HepG2 (cell line): Measurements from ENCODE around the gene SLC35F6. TPM values are rescaled to one million over a fixed set of nuclear protein-coding genes. Genes with fewer than 3 reads are reported as not detected.

Experiments used
- CBX5 ChIP-seq: sonication (generic); formaldehyde crosslinking; IDR thresholded peaks from 2 replicates; pipeline ENCODE4 v1.4.0; 2020; ENCODE audit warnings: missing genetic modification reagents, borderline replicate concordance
- CCDC6 ChIP-seq: sonication (generic); formaldehyde crosslinking; IDR thresholded peaks from 2 replicates; pipeline ENCODE4 v1.8.1; 2022; ENCODE audit warnings: mild to moderate bottlenecking, missing genetic modification reagents, moderate library complexity
- ELF3 ChIP-seq: IDR thresholded peaks from 2 replicates; pipeline ENCODE4 v1.6.1; 2016; ENCODE audit warnings: missing genetic modification reagents, missing compliant biosample characterization
- ISX ChIP-seq: sonication (generic); formaldehyde crosslinking; conservative IDR thresholded peaks from 2 replicates; pipeline ENCODE4 v1.5.0; 2020; ENCODE audit warnings: missing genetic modification reagents
- KLF13 ChIP-seq: sonication (generic); formaldehyde crosslinking; IDR thresholded peaks from 2 replicates; pipeline ENCODE4 v1.4.0; 2020; ENCODE audit warnings: mild to moderate bottlenecking, missing genetic modification reagents
- MED8 ChIP-seq: sonication (generic); formaldehyde crosslinking; IDR thresholded peaks from 2 replicates; pipeline ENCODE4 v1.8.1; 2023; ENCODE audit warnings: mild to moderate bottlenecking, missing genetic modification reagents; ENCODE audit not compliant: insufficient replicate concordance
- MIER3 ChIP-seq: IDR thresholded peaks from 2 replicates; pipeline ENCODE4 v1.6.1; 2016; ENCODE audit warnings: missing compliant biosample characterization, borderline replicate concordance
- PTBP1 ChIP-seq: fragments of 200-400 bp; formaldehyde crosslinking; IDR thresholded peaks from 2 replicates; pipeline ENCODE4 v1.6.1; 2018; ENCODE audit warnings: low read length, low read depth; ENCODE audit not compliant: poor library complexity, severe bottlenecking
- SP2 ChIP-seq: sonication (generic); formaldehyde crosslinking; IDR thresholded peaks from 2 replicates; pipeline ENCODE4 v1.5.1; 2020; ENCODE audit warnings: mild to moderate bottlenecking, missing genetic modification reagents
- ZFP82 ChIP-seq: sonication (generic); formaldehyde crosslinking; IDR thresholded peaks from 2 replicates; pipeline ENCODE4 v1.5.1; 2020; ENCODE audit warnings: mild to moderate bottlenecking, missing genetic modification reagents, borderline replicate concordance
- ZNF17 ChIP-seq: sonication (generic); formaldehyde crosslinking; IDR thresholded peaks from 2 replicates; pipeline ENCODE4 v1.5.0; 2020; ENCODE audit warnings: mild to moderate bottlenecking, missing genetic modification reagents
- ZNF30 ChIP-seq: sonication (generic); formaldehyde crosslinking; IDR thresholded peaks from 2 replicates; pipeline ENCODE4 v1.5.0; 2020; ENCODE audit warnings: mild to moderate bottlenecking, missing genetic modification reagents
- ZNF383 ChIP-seq: sonication (generic); formaldehyde crosslinking; IDR thresholded peaks from 2 replicates; pipeline ENCODE4 v1.4.0; 2020; ENCODE audit warnings: missing genetic modification reagents, mild to moderate bottlenecking, borderline replicate concordance
- ZNF549 ChIP-seq: sonication (generic); formaldehyde crosslinking; IDR thresholded peaks from 2 replicates; pipeline ENCODE4 v1.5.0; 2020; ENCODE audit warnings: missing genetic modification reagents
- ZNF652 ChIP-seq: IDR thresholded peaks from 2 replicates; pipeline ENCODE4 v1.6.1; 2016; ENCODE audit warnings: low read depth, borderline replicate concordance
- ZNF737 ChIP-seq: sonication (generic); formaldehyde crosslinking; IDR thresholded peaks from 2 replicates; pipeline ENCODE4 v1.5.0; 2020; ENCODE audit warnings: missing genetic modification reagents, mild to moderate bottlenecking, borderline replicate concordance
- polyA plus RNA-seq, 8 experiments: library from polyadenylated mRNA; depleted of rRNA in 3 of 8; stranded (reverse) in 7 of 8; unstranded in 1 of 8; fragments of >200 nt; fragmentation: Illumina TruSeq in 4 of 8; extraction: Trizol in 4 of 8; gene quantifications; 2 replicates each; pipeline versions ENCODE4 v1.2.1 to v1.2.3, GENCODE V29; 2011 to 2016; ENCODE audit warnings: low read depth in 4 of 8, missing spikeins in 1 of 8, mixed read lengths in 1 of 8; ENCODE audit not compliant: insufficient read depth in 1 of 8
- total RNA-seq, 5 experiments: library from RNA; depleted of rRNA; stranded (reverse); fragments of >200 nt; fragmentation: Illumina TruSeq; extraction: Trizol; gene quantifications; 2 replicates each; pipeline ENCODE4 v1.2.3, GENCODE V29; 2016; ENCODE audit warnings: low read depth in 1 of 5
- TF ChIP-seq, protein P1 (sequence below): sonication (generic); formaldehyde crosslinking; IDR thresholded peaks from 2 replicates; pipeline ENCODE4 v1.4.0; 2020; ENCODE audit warnings: missing genetic modification reagents
- TF ChIP-seq, protein P2 (sequence below): IDR thresholded peaks from 2 replicates; pipeline ENCODE4 v1.6.1; 2016; ENCODE audit warnings: low read depth, borderline replicate concordance
- TF ChIP-seq, protein P3 (sequence below): sonication (generic); formaldehyde crosslinking; IDR thresholded peaks from 2 replicates; pipeline ENCODE4 v1.4.0; 2020; ENCODE audit warnings: missing genetic modification reagents
- TF ChIP-seq, protein P4 (sequence below): sonication (generic); formaldehyde crosslinking; IDR thresholded peaks from 2 replicates; pipeline ENCODE4 v1.4.0; 2020; ENCODE audit warnings: missing genetic modification reagents, borderline replicate concordance

The SLC35F6 gene
- total and polyA plus RNA-seq, 2 of the 13 experiments (the other 11 are each of a cell fraction or from before 2014, with no cell fraction given), result 15.2 to 21.2 TPM

DNA sequence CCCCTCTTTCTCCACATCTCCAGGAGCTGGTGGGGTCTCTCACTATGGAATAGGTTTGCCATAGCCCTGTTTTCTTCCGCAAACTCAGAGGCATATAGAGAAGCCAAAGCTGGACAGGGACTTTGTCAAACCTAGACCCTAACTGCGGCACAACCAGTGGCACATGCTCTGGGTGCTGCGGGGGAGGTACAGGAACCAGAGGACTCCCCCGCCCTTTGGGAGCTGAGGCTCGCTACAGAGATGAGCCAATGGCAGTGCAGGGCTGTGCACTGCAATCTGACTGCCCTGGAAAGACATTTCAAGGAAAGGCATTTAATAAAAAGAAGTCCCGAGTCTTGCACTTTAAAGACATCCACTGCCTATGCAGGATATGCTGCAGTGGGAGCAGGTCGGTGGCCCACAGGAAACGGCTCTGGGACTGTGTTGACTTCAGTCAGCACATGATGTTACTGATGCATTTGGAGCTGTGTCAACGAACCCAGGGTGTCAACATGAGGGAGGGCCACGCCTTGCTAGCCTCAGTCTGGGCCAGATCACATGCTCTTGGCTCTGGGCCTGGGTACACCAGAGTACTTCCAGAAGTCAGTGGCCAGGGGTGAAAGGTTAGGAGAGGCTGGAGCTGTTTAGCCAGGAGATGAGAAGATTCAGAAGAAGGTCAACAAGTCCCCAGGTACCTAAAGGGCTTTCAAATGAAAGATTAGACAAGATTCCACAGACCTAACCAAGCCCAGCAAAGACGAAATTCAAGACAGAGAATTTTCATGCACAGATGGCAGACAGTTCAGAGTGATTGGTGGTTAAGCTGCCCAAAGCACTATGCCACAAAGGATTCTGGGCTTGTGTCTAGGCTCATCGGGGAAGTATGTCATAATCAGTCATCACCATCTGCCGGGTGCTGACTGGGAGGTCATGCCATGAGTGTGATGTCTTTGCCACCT lies 8.2 kb downstream of the SLC35F6 start (continued):
- TF ChIP-seq, protein P1, sequence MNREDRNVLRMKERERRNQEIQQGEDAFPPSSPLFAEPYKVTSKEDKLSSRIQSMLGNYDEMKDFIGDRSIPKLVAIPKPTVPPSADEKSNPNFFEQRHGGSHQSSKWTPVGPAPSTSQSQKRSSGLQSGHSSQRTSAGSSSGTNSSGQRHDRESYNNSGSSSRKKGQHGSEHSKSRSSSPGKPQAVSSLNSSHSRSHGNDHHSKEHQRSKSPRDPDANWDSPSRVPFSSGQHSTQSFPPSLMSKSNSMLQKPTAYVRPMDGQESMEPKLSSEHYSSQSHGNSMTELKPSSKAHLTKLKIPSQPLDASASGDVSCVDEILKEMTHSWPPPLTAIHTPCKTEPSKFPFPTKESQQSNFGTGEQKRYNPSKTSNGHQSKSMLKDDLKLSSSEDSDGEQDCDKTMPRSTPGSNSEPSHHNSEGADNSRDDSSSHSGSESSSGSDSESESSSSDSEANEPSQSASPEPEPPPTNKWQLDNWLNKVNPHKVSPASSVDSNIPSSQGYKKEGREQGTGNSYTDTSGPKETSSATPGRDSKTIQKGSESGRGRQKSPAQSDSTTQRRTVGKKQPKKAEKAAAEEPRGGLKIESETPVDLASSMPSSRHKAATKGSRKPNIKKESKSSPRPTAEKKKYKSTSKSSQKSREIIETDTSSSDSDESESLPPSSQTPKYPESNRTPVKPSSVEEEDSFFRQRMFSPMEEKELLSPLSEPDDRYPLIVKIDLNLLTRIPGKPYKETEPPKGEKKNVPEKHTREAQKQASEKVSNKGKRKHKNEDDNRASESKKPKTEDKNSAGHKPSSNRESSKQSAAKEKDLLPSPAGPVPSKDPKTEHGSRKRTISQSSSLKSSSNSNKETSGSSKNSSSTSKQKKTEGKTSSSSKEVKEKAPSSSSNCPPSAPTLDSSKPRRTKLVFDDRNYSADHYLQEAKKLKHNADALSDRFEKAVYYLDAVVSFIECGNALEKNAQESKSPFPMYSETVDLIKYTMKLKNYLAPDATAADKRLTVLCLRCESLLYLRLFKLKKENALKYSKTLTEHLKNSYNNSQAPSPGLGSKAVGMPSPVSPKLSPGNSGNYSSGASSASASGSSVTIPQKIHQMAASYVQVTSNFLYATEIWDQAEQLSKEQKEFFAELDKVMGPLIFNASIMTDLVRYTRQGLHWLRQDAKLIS (CRISPR knock-in tag), result no peak
- TF ChIP-seq SP2 (CRISPR knock-in tag), result no peak
- TF ChIP-seq ELF3 (CRISPR knock-in tag), result peak; percentile 81
- TF ChIP-seq ZNF737 (CRISPR knock-in tag), result no peak
- TF ChIP-seq ZNF17, result no peak
- TF ChIP-seq, protein P2, sequence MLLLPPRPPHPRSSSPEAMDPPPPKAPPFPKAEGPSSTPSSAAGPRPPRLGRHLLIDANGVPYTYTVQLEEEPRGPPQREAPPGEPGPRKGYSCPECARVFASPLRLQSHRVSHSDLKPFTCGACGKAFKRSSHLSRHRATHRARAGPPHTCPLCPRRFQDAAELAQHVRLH (CRISPR knock-in tag), result peak; percentile 69; the same call in 1 of the 2 replicates
- no peak for TF ChIP-seq KLF13 (CRISPR knock-in tag)
- no peak for TF ChIP-seq PTBP1
- no peak; the same call in 1 of the 2 replicates for TF ChIP-seq CBX5
- TF ChIP-seq ISX, result no peak
- no peak for TF ChIP-seq ZNF30 (CRISPR knock-in tag)
- no peak for TF ChIP-seq ZFP82 (CRISPR knock-in tag)
- no peak for TF ChIP-seq MED8
- no peak for TF ChIP-seq ZNF549 (CRISPR knock-in tag)
- no peak for TF ChIP-seq ZNF383
- TF ChIP-seq, protein P3, sequence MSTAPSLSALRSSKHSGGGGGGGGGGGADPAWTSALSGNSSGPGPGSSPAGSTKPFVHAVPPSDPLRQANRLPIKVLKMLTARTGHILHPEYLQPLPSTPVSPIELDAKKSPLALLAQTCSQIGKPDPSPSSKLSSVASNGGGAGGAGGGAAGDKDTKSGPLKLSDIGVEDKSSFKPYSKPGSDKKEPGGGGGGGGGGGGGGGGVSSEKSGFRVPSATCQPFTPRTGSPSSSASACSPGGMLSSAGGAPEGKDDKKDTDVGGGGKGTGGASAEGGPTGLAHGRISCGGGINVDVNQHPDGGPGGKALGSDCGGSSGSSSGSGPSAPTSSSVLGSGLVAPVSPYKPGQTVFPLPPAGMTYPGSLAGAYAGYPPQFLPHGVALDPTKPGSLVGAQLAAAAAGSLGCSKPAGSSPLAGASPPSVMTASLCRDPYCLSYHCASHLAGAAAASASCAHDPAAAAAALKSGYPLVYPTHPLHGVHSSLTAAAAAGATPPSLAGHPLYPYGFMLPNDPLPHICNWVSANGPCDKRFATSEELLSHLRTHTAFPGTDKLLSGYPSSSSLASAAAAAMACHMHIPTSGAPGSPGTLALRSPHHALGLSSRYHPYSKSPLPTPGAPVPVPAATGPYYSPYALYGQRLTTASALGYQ (CRISPR knock-in tag), result no peak
- TF ChIP-seq CCDC6 (CRISPR knock-in tag), result no peak
- TF ChIP-seq, protein P4, sequence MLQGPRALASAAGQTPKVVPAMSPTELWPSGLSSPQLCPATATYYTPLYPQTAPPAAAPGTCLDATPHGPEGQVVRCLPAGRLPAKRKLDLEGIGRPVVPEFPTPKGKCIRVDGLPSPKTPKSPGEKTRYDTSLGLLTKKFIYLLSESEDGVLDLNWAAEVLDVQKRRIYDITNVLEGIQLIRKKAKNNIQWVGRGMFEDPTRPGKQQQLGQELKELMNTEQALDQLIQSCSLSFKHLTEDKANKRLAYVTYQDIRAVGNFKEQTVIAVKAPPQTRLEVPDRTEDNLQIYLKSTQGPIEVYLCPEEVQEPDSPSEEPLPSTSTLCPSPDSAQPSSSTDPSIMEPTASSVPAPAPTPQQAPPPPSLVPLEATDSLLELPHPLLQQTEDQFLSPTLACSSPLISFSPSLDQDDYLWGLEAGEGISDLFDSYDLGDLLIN (CRISPR knock-in tag), result no peak
- TF ChIP-seq ZNF652 (CRISPR knock-in tag), result no peak
- peak; percentile 70; the same call in 1 of the 2 replicates for TF ChIP-seq MIER3 (CRISPR knock-in tag)
